Measurements from ENCODE around the gene SSUH2. TPM values are rescaled to one million over a fixed set of nuclear protein-coding genes. Genes with fewer than 3 reads are reported as not detected.

SSUH2 gene
- total and polyA plus RNA-seq, 4 donors = 0.17 to 2.1 (median 0.24) TPM

- 93% methylated on average over 5 of the region's 5 CpGs for WGBS
- no peaks in the 10 kb centered on the region for H3K4me1 ChIP-seq (ENCODE audit: control insufficient read depth in 4 of 4, insufficient read depth in 4 of 4, low read length in 3 of 4)
- DNase-seq (ENCODE audit: low spot score) = no peak
- H3K4me3 ChIP-seq (ENCODE audit: low read depth in 1 of 3, low read length in 3 of 3) = no peak overlapping the region
- H3K36me3 ChIP-seq (ENCODE audit: control insufficient read depth in 4 of 4, insufficient read depth in 3 of 4, low read depth in 1 of 4, low read length in 3 of 4) = no peaks in the 10 kb centered on the region
- H3K27me3 ChIP-seq (ENCODE audit: control insufficient read depth in 4 of 4, insufficient read depth in 4 of 4, low read length in 3 of 4) = no peaks in the 10 kb centered on the region
- H3K27ac ChIP-seq (ENCODE audit: low read depth in 1 of 2, low read length in 2 of 2) = no peak overlapping the region
- TF ChIP-seq YY1 (IDR thresholded peaks at IDR 0.05) = no peak
- TF ChIP-seq NR2F2 (IDR thresholded peaks at IDR 0.05) = no peak
- no peak for TF ChIP-seq TAF1 (conservative IDR thresholded peaks at IDR 0.05)
- TF ChIP-seq HNF4A (conservative IDR thresholded peaks at IDR 0.05) = no peak
- TF ChIP-seq RAD21 (IDR thresholded peaks at IDR 0.05) = no peak
- TF ChIP-seq FOXA1 (IDR thresholded peaks at IDR 0.05) = no peak
- TF ChIP-seq REST (IDR thresholded peaks at IDR 0.05) = no peak
- TF ChIP-seq FOXA2 (IDR thresholded peaks at IDR 0.05) = no peak
- no peak for TF ChIP-seq ZBTB33 (IDR thresholded peaks at IDR 0.05)
- TF ChIP-seq SP1 (IDR thresholded peaks at IDR 0.05) = no peak
- no peak for TF ChIP-seq JUND (IDR thresholded peaks at IDR 0.05)
- TF ChIP-seq ATF3 (IDR thresholded peaks at IDR 0.05) = no peak
- H3K9me3 ChIP-seq (ENCODE audit: control insufficient read depth in 4 of 4, low read length in 3 of 4) = no peaks in the 10 kb centered on the region
- no peak overlapping the region for H3K9ac ChIP-seq (ENCODE audit: low read depth in 1 of 2, low read length in 2 of 2)
Measured at GRCh38 chr3:8627949-8628348, 16.6 kb downstream of the SSUH2 start.

GRCh38 chr3:8627201-8627940 is 17.2 kb downstream of the SSUH2 start:
- WGBS = 91% methylated on average over 19 of the region's 19 CpGs
- DNase-seq (ENCODE audit: low spot score) = no peak
- Histone ChIP-seq H3K36me3 (ENCODE audit: control insufficient read depth in 4 of 4, insufficient read depth in 3 of 4, low read depth in 1 of 4, low read length in 3 of 4) (no peaks in the 10 kb centered on the region), H3K27ac (ENCODE audit: low read depth in 1 of 2, low read length in 2 of 2) (no peak overlapping the region), H3K27me3 (ENCODE audit: control insufficient read depth in 4 of 4, insufficient read depth in 4 of 4, low read length in 3 of 4) (no peaks in the 10 kb centered on the region), H3K9me3 (ENCODE audit: control insufficient read depth in 4 of 4, low read length in 3 of 4) (no peaks in the 10 kb centered on the region), H3K4me3 (ENCODE audit: low read depth in 1 of 3, low read length in 3 of 3) (no peak overlapping the region), H3K4me1 (ENCODE audit: control insufficient read depth in 4 of 4, insufficient read depth in 4 of 4, low read length in 3 of 4) (no peaks in the 10 kb centered on the region), H3K9ac (ENCODE audit: low read depth in 1 of 2, low read length in 2 of 2) (no peak overlapping the region)
- TF ChIP-seq HNF4G (IDR thresholded peaks at IDR 0.05) (no peak), EGR1 (IDR thresholded peaks at IDR 0.05; ENCODE audit: low read depth in 2 of 2) (no peak)
